Head of caudate nucleus (tissue), 42 donors: ENCODE data around the gene CEP72.
"Not testable (repeated sequence)": the region's sequence is repeated elsewhere in the genome, so short reads cannot be mapped to it uniquely, and the experiment has no call there.

Experiments
- DNase-seq, 42 donors: peaks; one replicate each; pipeline versions ENCODE4 v3.0.0 to v3.0.0-alpha.2; 2020 to 2021; ENCODE audit warnings: mixed read lengths in 7 of 42
- intact Hi-C: fragments of 100-400 bp; cut with DNase I; formaldehyde crosslinking; loops from one replicate; pipeline ENCODE4 v1.15.0; 2022

Gene CEP72

DNA sequence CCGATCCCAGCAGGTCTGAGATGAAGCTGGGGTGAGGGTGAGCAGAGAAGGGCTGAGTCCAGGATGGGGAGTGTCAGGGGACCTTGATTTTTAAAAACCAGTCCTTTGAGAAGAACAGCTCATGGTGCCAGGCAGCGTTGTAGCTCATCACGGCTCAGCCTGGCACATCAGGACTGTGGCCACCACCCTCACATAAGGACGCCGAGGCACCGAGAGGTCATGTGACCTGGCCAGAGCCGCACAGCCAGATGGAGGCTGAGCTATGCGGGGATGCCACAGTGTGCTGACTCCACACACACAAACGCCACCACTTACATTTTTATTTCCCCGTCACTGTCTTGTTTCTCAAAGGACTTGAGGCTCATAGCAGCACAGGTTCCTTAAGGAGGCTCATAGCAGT lies 32.9 kb upstream of the CEP72 start:
- peak in 3 of 42 donors; percentile 6 to 27 (median 26) for DNase-seq
- intact Hi-C loops: no loop called here

- peak in 2 of 42 donors; percentile 18 to 22 for DNase-seq
- intact Hi-C loops: no loop called here
Measured at GRCh38 chr5:579746-580366, 32.3 kb upstream of the CEP72 start.

DNA sequence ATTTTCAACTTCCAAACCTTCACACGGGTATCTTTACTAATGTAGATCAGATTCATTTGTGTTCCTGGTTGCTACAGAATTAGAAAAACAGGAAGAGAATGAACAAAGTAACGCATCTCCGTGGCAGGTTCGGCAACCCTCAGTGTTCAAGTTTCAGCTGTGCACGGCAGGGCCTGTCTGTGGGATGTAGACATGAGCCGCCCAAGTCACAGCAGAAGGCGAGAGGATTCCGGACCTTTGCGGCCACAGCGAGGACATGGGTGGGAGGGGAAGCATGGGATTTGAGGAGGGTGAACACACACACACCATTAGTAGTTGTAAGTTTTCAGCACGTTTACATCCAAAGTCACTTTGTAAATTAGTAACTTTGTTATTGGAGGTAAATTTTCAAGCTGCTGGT lies 31.7 kb upstream of the CEP72 start:
- intact Hi-C loops: no loop called here

GRCh38 chr5:581266-581665 lies 30.9 kb upstream of the CEP72 start:
- intact Hi-C loops: no loop called here
- peak in 1 of 42 donors; percentile 18 for DNase-seq

More for the DNA sequence above, 31.7 kb upstream of the CEP72 start:
- DNase-seq: peak in 1 of 42 donors; percentile 21

DNA sequence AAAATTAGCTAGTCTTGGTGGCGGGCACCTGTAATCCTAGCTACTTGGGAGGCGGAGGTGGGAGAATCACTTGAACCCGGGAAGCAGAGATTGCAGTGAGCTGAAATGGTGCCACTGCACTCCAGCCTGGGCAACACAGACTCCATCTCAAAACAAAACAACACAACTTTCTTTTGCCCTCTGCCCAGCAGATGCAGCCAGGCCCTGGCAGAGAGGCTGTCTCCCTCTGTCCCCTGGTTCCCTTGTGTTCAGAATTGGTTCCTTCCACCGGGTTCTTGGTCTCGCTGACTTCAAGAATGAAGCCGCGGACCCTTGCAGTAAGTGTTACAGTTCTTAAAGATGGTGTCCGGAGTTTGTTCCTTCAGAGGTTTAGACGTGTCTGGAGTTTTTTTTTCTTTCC lies 30.2 kb upstream of the CEP72 start:
- peak in 1 of 42 donors; percentile 2 for DNase-seq
- intact Hi-C loops: no loop called here

- DNase-seq, intact Hi-C loops: not testable (repeated sequence)
Measured at GRCh38 chr5:582445-582844, 29.7 kb upstream of the CEP72 start.

- DNase-seq: peak in 2 of 42 donors; percentile 8 to 14
- intact Hi-C loops: no loop called here
Measured at GRCh38 chr5:582936-583635, 29.1 kb upstream of the CEP72 start.

- intact Hi-C loops: no loop called here
- peak in 1 of 42 donors; percentile 25 for DNase-seq
Measured at GRCh38 chr5:583645-584044, 28.5 kb upstream of the CEP72 start.

DNA sequence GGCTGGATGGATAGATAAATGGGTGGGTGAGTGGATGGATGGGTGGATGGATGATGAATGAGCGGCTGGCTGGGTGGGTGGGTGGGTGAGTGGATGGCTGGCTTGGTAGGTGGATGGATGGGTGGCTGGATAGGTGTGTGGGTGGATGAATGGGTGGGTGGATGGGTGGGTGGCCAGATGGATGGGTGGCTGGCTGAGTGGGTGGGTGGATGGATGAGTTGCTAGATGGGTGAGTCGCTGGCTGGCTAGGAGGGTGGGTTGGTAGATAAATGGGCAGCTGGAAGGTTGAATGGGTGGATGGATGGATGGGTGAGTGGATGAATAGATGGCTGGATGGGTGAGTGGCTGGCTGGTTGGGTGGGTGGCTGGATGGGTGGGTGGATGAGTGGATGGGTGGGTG lies 27.9 kb upstream of the CEP72 start:
- DNase-seq: peak in 2 of 42 donors; percentile 12 to 14
- intact Hi-C loops: no loop called here

DNA sequence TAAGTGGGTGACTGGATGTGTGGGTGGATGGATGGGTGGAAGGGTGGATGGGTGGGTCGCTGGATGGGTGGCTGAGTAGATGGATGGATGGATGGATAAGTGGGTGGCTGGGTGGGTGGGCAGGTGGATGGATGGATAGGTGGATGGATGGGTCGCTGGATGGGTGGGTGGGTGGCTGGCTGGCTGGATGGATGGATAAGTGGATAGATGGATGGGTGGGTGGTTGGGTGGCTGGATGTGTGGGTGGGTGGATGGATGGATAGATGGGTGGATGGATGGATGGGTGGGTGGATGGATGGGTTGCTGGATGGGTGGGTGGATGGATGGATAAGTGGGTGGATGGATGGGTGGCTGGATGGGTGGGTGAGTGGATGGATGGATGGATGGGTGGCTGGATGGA lies 27.3 kb upstream of the CEP72 start:
- intact Hi-C loops: no loop called here
- DNase-seq: peak in 1 of 42 donors; percentile 1

GRCh38 chr5:585556-585955 lies 26.6 kb upstream of the CEP72 start:
- DNase-seq: peak in 3 of 42 donors; percentile 7 to 29 (median 9)
- intact Hi-C loops: no loop called here

GRCh38 chr5:585962-586628 lies 26.0 kb upstream of the CEP72 start:
- intact Hi-C loops: no loop called here
- DNase-seq: peak in 1 of 42 donors; percentile 13

DNA sequence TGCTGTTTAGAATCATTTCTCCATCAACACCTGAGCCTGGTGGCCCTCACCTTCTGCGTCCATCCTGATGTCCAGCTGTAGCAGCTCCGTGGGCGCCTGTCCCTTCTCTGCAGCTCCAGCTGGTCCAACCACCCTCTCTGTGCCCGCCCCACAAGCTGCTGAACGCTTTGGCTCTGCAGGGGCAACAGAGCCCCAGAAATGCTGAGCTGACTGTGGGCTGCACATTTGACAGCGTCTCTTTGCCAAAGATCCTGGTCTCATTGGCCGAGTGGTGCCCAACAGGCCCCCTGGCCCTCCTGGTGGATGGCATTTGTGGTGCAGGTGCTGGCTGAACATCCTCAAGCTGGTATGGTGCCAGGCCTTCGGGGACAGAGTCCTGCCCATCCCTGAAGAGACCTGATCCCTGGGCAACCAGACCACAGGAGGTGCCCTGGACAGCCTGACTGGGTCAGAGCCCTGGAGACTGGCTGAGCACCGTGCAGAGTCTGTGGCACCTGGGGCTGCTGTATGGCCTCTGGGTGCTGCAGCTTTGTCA lies 25.3 kb upstream of the CEP72 start:
- DNase-seq: peak in 4 of 42 donors; percentile 5 to 29 (median 10)
- intact Hi-C loops: no loop called here

DNA sequence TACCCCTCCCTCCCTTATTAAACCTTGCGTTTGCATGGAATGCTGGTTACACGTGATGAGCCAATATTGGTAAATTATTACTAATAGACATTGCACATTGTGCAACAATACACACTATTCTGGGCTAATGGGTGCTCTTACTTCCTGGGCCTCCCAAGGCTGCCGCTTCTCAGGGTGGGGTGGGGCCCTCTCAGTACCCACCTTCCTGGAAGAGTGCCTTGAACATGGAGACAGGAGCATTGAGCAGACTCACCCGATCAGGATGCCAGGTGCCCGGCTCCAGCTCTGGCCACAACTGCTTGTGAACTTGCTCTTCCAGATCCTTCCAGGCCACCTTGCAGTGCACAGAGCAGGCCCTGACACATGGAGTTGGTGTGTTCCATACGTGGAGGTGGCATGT lies 24.7 kb upstream of the CEP72 start:
- intact Hi-C loops: no loop called here
- peak in 3 of 42 donors; percentile 5 to 18 (median 6) for DNase-seq

- intact Hi-C loops: no loop called here
- DNase-seq: peak in 18 of 42 donors; percentile 11 to 59 (median 31)
Measured at GRCh38 chr5:588406-588995, 23.6 kb upstream of the CEP72 start.

- intact Hi-C loops: no loop called here
- peak in 4 of 42 donors; percentile 1 to 24 (median 5) for DNase-seq
Measured at GRCh38 chr5:589173-589572, 23.0 kb upstream of the CEP72 start.

- DNase-seq: peak in 2 of 42 donors; percentile 1 to 6
- intact Hi-C loops: no loop called here
Measured at GRCh38 chr5:589588-589987, 22.6 kb upstream of the CEP72 start.

DNA sequence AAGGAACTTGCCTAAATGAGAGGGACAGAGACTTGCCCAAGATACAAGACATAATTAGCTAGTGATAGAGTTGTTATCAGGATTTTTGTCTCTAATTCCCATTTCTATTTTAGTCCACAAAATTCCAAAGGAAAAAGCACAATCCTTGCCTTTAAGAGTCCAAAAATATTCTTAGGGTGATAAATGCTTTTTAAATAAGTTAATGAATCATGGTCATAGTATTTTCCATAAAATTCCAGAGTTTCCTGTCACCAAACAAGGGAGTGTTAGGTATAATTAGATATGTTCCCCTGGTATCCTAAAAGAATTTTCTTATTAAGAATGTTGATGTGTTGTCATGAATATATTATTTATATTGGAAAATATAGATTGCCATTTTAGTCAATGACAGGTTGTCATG lies 21.8 kb upstream of the CEP72 start:
- DNase-seq: no peak
- intact Hi-C loops: no loop called here

DNA sequence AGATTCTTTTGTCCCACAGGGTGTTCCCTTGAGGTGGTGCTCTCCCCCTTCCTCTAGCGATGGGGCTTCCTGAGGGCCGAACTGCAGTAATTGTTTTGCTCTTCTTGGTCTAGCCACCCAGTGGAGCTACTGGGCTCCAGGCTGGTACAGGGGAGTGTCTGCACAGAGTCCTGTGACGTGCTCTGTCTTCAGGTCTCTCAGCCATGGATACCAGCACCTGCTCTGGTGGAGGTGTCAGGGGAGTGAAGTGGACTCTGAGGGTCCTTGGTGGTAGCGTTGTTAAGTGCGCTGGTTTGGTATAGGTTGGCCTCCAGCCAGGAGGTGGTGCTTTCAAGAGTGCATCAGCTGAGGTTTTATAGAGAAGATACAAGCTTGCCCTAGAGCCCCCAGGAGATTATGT lies 20.4 kb upstream of the CEP72 start:
- peak in 5 of 42 donors; percentile 0 to 19 (median 9) for DNase-seq
- intact Hi-C loops: no loop called here
